Endothelial cell of umbilical vein (primary cell): Measurements from ENCODE around the gene USF3.

ENCODE experiments used
- EZH2 ChIP-seq: IDR thresholded peaks from 2 replicates; pipeline ENCODE4 v1.6.1; 2012; ENCODE audit warnings: borderline replicate concordance, low read depth, mild to moderate bottlenecking, moderate library complexity, low read length, inconsistent platforms; ENCODE audit not compliant: severe bottlenecking
- GATA2 ChIP-seq: IDR thresholded peaks from 2 replicates; pipeline ENCODE4 v1.7.0; 2011; ENCODE audit warnings: low read depth, mild to moderate bottlenecking, moderate library complexity, mixed read lengths, low read length; ENCODE audit not compliant: insufficient read length, insufficient read depth
- JUN ChIP-seq: IDR thresholded peaks from 2 replicates; pipeline ENCODE4 v1.6.1; 2011; ENCODE audit warnings: borderline replicate concordance, low read depth; ENCODE audit not compliant: insufficient read length, insufficient read depth
- POLR2A ChIP-seq: IDR thresholded peaks from 2 replicates; pipeline ENCODE4 v1.6.1; 2012; ENCODE audit warnings: low read depth, mild to moderate bottlenecking, control low read depth, low read length
- POLR2AphosphoS5 ChIP-seq: IDR thresholded peaks from 2 replicates; pipeline ENCODE4 v1.6.1; 2012; ENCODE audit warnings: low read depth, mild to moderate bottlenecking, control low read depth, low read length, moderate library complexity; ENCODE audit not compliant: insufficient read depth
- TF ChIP-seq, protein P1 (sequence below), 2 donors: IDR thresholded peaks; 1 replicate in 1 of 2; 2 replicates in 1 of 2; pipeline ENCODE4 v1.5.1; 2011; ENCODE audit warnings: low read length in 2 of 2, mild to moderate bottlenecking in 2 of 2, moderate library complexity in 2 of 2, control low read depth in 1 of 2, inconsistent platforms in 1 of 2, low read depth in 1 of 2; ENCODE audit not compliant: insufficient read depth in 1 of 2; ENCODE audit errors: extremely low read depth in 1 of 2

DNA sequence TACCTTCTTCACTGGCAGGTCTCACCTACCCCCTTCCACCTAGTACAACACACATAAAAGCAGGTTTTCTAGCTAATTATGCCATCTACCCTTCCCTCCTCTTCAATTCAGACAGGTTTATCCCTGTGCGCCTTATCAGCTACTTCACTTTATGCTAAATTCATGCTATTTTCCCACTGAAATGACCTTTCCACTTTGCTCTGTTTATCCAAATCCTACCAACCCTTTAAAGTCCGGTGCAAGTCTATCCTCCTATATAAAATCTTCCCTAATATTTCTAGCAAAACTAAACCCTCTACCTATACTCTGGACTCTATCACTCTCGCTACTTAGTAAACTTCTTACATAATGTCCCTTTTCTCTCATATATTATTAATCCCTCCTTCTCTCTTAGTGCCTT is 6.0 kb downstream of the USF3 start:
- TF ChIP-seq, protein P1, sequence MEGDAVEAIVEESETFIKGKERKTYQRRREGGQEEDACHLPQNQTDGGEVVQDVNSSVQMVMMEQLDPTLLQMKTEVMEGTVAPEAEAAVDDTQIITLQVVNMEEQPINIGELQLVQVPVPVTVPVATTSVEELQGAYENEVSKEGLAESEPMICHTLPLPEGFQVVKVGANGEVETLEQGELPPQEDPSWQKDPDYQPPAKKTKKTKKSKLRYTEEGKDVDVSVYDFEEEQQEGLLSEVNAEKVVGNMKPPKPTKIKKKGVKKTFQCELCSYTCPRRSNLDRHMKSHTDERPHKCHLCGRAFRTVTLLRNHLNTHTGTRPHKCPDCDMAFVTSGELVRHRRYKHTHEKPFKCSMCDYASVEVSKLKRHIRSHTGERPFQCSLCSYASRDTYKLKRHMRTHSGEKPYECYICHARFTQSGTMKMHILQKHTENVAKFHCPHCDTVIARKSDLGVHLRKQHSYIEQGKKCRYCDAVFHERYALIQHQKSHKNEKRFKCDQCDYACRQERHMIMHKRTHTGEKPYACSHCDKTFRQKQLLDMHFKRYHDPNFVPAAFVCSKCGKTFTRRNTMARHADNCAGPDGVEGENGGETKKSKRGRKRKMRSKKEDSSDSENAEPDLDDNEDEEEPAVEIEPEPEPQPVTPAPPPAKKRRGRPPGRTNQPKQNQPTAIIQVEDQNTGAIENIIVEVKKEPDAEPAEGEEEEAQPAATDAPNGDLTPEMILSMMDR (IDR thresholded peaks at IDR 0.05; ENCODE audit: extremely low read depth in 1 of 2, insufficient read depth in 1 of 2, low read depth in 1 of 2, low read length in 2 of 2): no peak
- TF ChIP-seq POLR2A (no peak), EZH2 (no peak), POLR2AphosphoS5 (no peak), JUN (no peak), GATA2 (no peak)
